GM23338 (cell line): ENCODE results near the gene TMEM131L. TPM values are rescaled to one million over a fixed set of nuclear protein-coding genes. Genes with fewer than 3 reads are reported as not detected.

ENCODE experiments used
- ATAC-seq: fragments of 200-7000 bp; cut with Tn5 transposase; 3 replicates; pipeline ENCODE4 v1.9.1; 2020
- DNase-seq: peaks from one replicate; pipeline ENCODE4 v3.0.0-alpha.2; 2015; ENCODE audit warnings: low spot score
- H2AFZ ChIP-seq: fragments of 200-600 bp; sonication (generic); 2 replicates; pipeline ENCODE4 v1.8.0; 2016; ENCODE audit warnings: antibody characterized with exemption, mild to moderate bottlenecking, moderate library complexity
- H3F3A ChIP-seq: fragments of 200-600 bp; sonication (generic); replicated peaks from 2 replicates; pipeline ENCODE4 v1.8.0; 2017; ENCODE audit warnings: antibody characterized with exemption, mixed run types, low read depth
- H3K27ac ChIP-seq: fragments of 200-600 bp; sonication (generic); 2 replicates; pipeline ENCODE4 v1.6.1; 2016; ENCODE audit warnings: low read depth
- H3K27me3 ChIP-seq: fragments of 200-600 bp; sonication (generic); 2 replicates; pipeline ENCODE4 v1.8.0; 2016; ENCODE audit warnings: mild to moderate bottlenecking, mixed run types, moderate library complexity; ENCODE audit not compliant: insufficient read depth
- H3K36me3 ChIP-seq: fragments of 200-600 bp; sonication (generic); 2 replicates; pipeline ENCODE4 v1.8.0; 2016; ENCODE audit warnings: mild to moderate bottlenecking; ENCODE audit not compliant: insufficient read depth
- H3K4me1 ChIP-seq: fragments of 200-600 bp; sonication (generic); 2 replicates; pipeline ENCODE4 v1.8.0; 2016; ENCODE audit warnings: mild to moderate bottlenecking, moderate library complexity; ENCODE audit not compliant: insufficient read depth
- H3K4me2 ChIP-seq: fragments of 200-600 bp; sonication (generic); 2 replicates; pipeline ENCODE4 v1.7.1; 2017; ENCODE audit warnings: mixed run types
- H3K4me3 ChIP-seq: fragments of 200-600 bp; sonication (generic); 2 replicates; pipeline ENCODE4 v1.6.1; 2016; ENCODE audit warnings: mixed run types
- H3K79me2 ChIP-seq: fragments of 200-600 bp; sonication (generic); replicated peaks from 2 replicates; pipeline ENCODE4 v1.8.0; 2017; ENCODE audit warnings: mild to moderate bottlenecking; ENCODE audit not compliant: insufficient read depth
- H3K9me2 ChIP-seq: fragments of 200-600 bp; sonication (generic); 2 replicates; pipeline ENCODE4 v1.8.0; 2017; ENCODE audit not compliant: insufficient read depth
- H4K20me1 ChIP-seq: fragments of 200-600 bp; sonication (generic); replicated peaks from 2 replicates; pipeline ENCODE4 v1.8.0; 2017; ENCODE audit warnings: mild to moderate bottlenecking; ENCODE audit not compliant: insufficient read depth
- H3K27ac Mint-ChIP-seq: 2 replicates; pipeline ENCODE4 v1.8.0; 2020; ENCODE audit warnings: inconsistent platforms, mild to moderate bottlenecking, moderate library complexity, mixed read lengths
- H3K27me3 Mint-ChIP-seq: 3 replicates; pipeline ENCODE4 v1.8.0; 2022; ENCODE audit warnings: low read depth, mild to moderate bottlenecking, moderate library complexity, mixed read lengths, inconsistent platforms; ENCODE audit not compliant: insufficient read depth, poor library complexity
- H3K36me3 Mint-ChIP-seq: 3 replicates; pipeline ENCODE4 v1.8.0; 2021; ENCODE audit warnings: low read depth, mild to moderate bottlenecking, inconsistent platforms, moderate library complexity, mixed read lengths
- H3K4me1 Mint-ChIP-seq: 3 replicates; pipeline ENCODE4 v1.8.0; 2020; ENCODE audit warnings: mild to moderate bottlenecking, inconsistent platforms, mixed read lengths
- H3K4me3 Mint-ChIP-seq: 3 replicates; pipeline ENCODE4 v1.8.0; 2021; ENCODE audit warnings: moderate library complexity, mild to moderate bottlenecking, inconsistent platforms, mixed read lengths
- H3K9me3 Mint-ChIP-seq: 3 replicates; pipeline ENCODE4 v1.8.0; 2020; ENCODE audit warnings: moderate library complexity, mild to moderate bottlenecking, inconsistent platforms, mixed read lengths
- CREB1 ChIP-seq: fragments of 250-450 bp; sonication (Bioruptor Pico); IDR thresholded peaks from 2 replicates; pipeline ENCODE4 v1.5.0; 2020; ENCODE audit warnings: low read depth, mild to moderate bottlenecking, moderate library complexity
- ETS1 ChIP-seq: IDR thresholded peaks from 2 replicates; pipeline ENCODE4 v1.6.1; 2016; ENCODE audit warnings: antibody characterized with exemption
- EZH2 ChIP-seq: fragments of 200-600 bp; sonication (generic); IDR thresholded peaks from one replicate; pipeline ENCODE4 v1.8.0; 2017; ENCODE audit warnings: antibody characterized with exemption, mild to moderate bottlenecking, low read depth; ENCODE audit not compliant: unreplicated experiment
- EZH2phosphoT487 ChIP-seq: fragments of 200-600 bp; sonication (generic); IDR thresholded peaks from one replicate; pipeline ENCODE4 v1.8.1; 2018; ENCODE audit warnings: antibody characterized with exemption; ENCODE audit not compliant: unreplicated experiment
- JUNB ChIP-seq: IDR thresholded peaks from one replicate; pipeline ENCODE4 v1.6.1; 2016; ENCODE audit warnings: antibody characterized with exemption; ENCODE audit not compliant: unreplicated experiment
- NANOG ChIP-seq: IDR thresholded peaks from 2 replicates; pipeline ENCODE4 v1.6.1; 2016; ENCODE audit warnings: antibody characterized with exemption, borderline replicate concordance
- ZNF114 ChIP-seq: fragments of 250-450 bp; sonication (Bioruptor Pico); IDR thresholded peaks from 2 replicates; pipeline ENCODE4 v1.5.0; 2020; ENCODE audit warnings: mild to moderate bottlenecking, moderate library complexity
- ZNF331 ChIP-seq: fragments of 250-450 bp; sonication (Bioruptor Pico); IDR thresholded peaks from 2 replicates; pipeline ENCODE4 v1.5.0; 2020; ENCODE audit warnings: low read depth, mild to moderate bottlenecking, moderate library complexity
- ZNF462 ChIP-seq: fragments of 250-450 bp; sonication (Bioruptor Pico); IDR thresholded peaks from 2 replicates; pipeline ENCODE4 v1.5.0; 2020; ENCODE audit warnings: mild to moderate bottlenecking, moderate library complexity
- polyA plus RNA-seq: library from polyadenylated mRNA; unstranded; fragments of >200 nt; fragmentation: Nextera tagmentation; extraction: Ambion mirVana; gene quantifications from 2 replicates; pipeline ENCODE4 v1.2.1, GENCODE V29; 2016
- total RNA-seq: library from RNA; depleted of rRNA; stranded (reverse); fragments of >200 nt; shearing (Covaris generic); gene quantifications from 2 replicates; pipeline ENCODE4 v1.2.3, GENCODE V29; 2014
- TF ChIP-seq, protein P1 (sequence below): IDR thresholded peaks from one replicate; pipeline ENCODE4 v1.6.1; 2018; ENCODE audit warnings: antibody characterized with exemption; ENCODE audit not compliant: unreplicated experiment

TMEM131L gene
- total and polyA plus RNA-seq, 2 experiments from 2014 or later, result 11.1 to 32.2 TPM

DNA sequence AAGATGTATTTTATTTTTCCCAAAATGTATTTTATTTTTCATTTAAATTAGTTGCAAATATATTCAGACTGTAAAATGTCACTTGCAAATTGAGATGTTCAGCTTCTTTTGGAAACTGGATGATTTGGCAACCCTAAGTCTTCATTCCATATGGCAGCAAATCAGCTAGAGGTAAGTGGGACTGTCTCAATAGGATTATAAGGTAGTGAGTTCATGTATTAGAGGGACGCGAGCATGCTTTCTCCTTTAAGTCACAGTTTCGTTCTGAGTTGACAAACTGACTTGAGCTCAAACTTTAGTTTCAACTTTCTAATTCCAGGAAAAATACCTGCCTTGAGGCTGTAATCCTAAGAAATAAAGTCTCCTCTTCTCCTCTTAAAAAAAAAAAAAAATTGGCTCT, 44.2 kb upstream of the TMEM131L start:
- H3K4me3 ChIP-seq, result no peak overlapping the region
- H3K9me2 ChIP-seq, result no peaks in the 10 kb centered on the region
- H3K27ac ChIP-seq, result no peak overlapping the region
- peaks cover 16% of the 10 kb centered on the region for H3K4me1 Mint-ChIP-seq
- no peak for ATAC-seq
- no peaks in the 10 kb centered on the region for H3K36me3 ChIP-seq
- H3K27ac Mint-ChIP-seq, result no peak overlapping the region
- no peak for TF ChIP-seq EZH2phosphoT487
- no peak for TF ChIP-seq ZNF462 (CRISPR knock-in tag)
- no peak for TF ChIP-seq EZH2
- no peak for TF ChIP-seq ZNF114 (CRISPR knock-in tag)
- H3K9me3 Mint-ChIP-seq, result no peaks in the 10 kb centered on the region
- peaks cover 11% of the 10 kb centered on the region; the same call in 1 of the 2 replicates for H3K4me1 ChIP-seq
- peaks cover 1% of the 10 kb centered on the region for H3K27me3 Mint-ChIP-seq
- no peak overlapping the region for H3K4me3 Mint-ChIP-seq
- H3K79me2 ChIP-seq, result no peaks in the 10 kb centered on the region
- H4K20me1 ChIP-seq, result no peaks in the 10 kb centered on the region
- no peaks in the 10 kb centered on the region for H3K27me3 ChIP-seq
- H3K36me3 Mint-ChIP-seq, result no peaks in the 10 kb centered on the region
- DNase-seq, result no peak
- H3K4me2 ChIP-seq, result no peak overlapping the region
- no peaks in the 10 kb centered on the region for H3F3A ChIP-seq
- no peak overlapping the region for H2AFZ ChIP-seq

- H4K20me1 ChIP-seq, result no peaks in the 10 kb centered on the region
- H3K27ac ChIP-seq, result no peak overlapping the region
- H3K4me2 ChIP-seq, result no peak overlapping the region
- Mint-ChIP-seq H3K27me3 (peaks cover 1% of the 10 kb centered on the region), H3K4me1 (no peaks in the 10 kb centered on the region; the same call in 2 of the 3 replicates), H3K27ac (no peak overlapping the region), H3K4me3 (no peak overlapping the region), H3K36me3 (no peaks in the 10 kb centered on the region), H3K9me3 (no peaks in the 10 kb centered on the region)
- no peaks in the 10 kb centered on the region for H3K79me2 ChIP-seq
- no peaks in the 10 kb centered on the region for H3K27me3 ChIP-seq
- no peak overlapping the region for H3K4me3 ChIP-seq
- ATAC-seq (no peak), DNase-seq (no peak)
- H3K36me3 ChIP-seq, result no peaks in the 10 kb centered on the region
- H3K9me2 ChIP-seq, result no peaks in the 10 kb centered on the region
- H3K4me1 ChIP-seq, result no peaks in the 10 kb centered on the region
- no peaks in the 10 kb centered on the region for H3F3A ChIP-seq
- no peak overlapping the region for H2AFZ ChIP-seq
- TF ChIP-seq ZNF331 (CRISPR knock-in tag) (no peak), EZH2phosphoT487 (no peak), CREB1 (no peak), ETS1 (no peak), NANOG (no peak), JUNB (no peak), EZH2 (no peak)
- TF ChIP-seq, protein P1, sequence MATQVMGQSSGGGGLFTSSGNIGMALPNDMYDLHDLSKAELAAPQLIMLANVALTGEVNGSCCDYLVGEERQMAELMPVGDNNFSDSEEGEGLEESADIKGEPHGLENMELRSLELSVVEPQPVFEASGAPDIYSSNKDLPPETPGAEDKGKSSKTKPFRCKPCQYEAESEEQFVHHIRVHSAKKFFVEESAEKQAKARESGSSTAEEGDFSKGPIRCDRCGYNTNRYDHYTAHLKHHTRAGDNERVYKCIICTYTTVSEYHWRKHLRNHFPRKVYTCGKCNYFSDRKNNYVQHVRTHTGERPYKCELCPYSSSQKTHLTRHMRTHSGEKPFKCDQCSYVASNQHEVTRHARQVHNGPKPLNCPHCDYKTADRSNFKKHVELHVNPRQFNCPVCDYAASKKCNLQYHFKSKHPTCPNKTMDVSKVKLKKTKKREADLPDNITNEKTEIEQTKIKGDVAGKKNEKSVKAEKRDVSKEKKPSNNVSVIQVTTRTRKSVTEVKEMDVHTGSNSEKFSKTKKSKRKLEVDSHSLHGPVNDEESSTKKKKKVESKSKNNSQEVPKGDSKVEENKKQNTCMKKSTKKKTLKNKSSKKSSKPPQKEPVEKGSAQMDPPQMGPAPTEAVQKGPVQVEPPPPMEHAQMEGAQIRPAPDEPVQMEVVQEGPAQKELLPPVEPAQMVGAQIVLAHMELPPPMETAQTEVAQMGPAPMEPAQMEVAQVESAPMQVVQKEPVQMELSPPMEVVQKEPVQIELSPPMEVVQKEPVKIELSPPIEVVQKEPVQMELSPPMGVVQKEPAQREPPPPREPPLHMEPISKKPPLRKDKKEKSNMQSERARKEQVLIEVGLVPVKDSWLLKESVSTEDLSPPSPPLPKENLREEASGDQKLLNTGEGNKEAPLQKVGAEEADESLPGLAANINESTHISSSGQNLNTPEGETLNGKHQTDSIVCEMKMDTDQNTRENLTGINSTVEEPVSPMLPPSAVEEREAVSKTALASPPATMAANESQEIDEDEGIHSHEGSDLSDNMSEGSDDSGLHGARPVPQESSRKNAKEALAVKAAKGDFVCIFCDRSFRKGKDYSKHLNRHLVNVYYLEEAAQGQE, result no peak
Observed at GRCh38 chr4:153426207-153426885, 39.8 kb upstream of the TMEM131L start.
